Fibroblast of peridontal ligament (primary cell): ENCODE data around the gene DOCK1.
A peak's percentile ranks its signal among the peaks of the same experiment; 100 is the strongest.

ENCODE experiments used
- DNase-seq: peaks from one replicate; pipeline ENCODE4 v3.0.0-alpha.2; 2010; ENCODE audit errors: extremely low read depth

Gene DOCK1

DNA sequence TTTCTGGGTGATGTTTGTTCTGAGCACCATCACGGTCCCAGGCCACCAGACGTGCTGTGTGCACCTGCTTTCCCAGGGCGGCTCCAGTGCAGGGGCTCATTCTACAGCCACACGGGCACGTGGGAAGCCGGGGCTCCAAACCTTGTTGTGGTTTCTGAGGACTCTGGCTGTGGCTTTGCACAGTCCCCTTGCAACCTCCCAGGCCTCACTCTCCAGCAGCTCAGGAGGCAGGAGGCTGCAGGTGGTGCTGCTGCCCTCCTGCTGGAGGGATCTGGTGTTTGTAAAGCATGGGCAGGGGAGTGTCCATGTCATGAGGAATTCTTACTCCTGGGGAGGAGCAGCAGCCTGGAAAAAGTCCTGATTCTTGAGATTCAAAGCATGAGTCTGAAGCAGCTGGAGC lies 236.9 kb downstream of the DOCK1 start:
- DNase-seq: no peak

DNA sequence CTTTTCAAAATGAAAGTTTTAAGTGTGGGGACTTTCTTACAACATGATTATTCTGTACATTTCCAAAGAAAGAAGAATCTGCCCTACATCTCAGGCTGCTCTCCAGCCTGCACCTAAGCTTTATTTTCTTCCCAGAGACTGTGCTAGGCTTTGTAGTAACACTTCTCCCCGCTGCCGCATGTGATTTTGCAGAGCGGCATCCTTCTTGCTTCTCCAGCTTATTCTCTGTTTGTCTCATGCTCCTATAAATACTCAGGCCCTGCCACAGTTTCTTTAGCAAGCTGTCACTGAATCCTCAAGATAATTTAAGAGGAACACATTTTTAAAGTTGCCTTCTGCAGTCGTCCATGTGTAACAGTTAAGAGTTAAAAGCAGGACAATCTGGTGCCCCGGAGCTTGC lies 237.6 kb downstream of the DOCK1 start:
- DNase-seq: no peak

DNA sequence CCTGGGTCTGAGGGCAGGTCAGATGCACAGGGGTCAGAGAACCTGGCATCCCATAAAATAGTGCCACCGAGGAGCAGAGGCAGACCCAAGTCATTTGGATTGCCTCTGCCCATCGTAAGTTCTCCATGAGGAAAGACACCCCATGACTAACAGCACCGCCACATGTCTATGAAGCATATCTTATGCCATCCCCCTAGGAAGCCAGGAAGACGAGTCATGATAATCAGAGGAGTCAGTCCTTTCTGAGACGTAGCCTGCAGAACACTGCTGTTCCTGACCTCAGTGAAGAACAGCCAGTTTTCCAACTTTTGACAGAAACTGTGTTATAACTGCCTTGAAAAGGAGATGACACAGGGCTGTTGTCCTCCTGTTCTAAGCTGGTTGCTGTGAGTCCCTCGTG lies 239.9 kb downstream of the DOCK1 start:
- peak; percentile 54 for DNase-seq

DNA sequence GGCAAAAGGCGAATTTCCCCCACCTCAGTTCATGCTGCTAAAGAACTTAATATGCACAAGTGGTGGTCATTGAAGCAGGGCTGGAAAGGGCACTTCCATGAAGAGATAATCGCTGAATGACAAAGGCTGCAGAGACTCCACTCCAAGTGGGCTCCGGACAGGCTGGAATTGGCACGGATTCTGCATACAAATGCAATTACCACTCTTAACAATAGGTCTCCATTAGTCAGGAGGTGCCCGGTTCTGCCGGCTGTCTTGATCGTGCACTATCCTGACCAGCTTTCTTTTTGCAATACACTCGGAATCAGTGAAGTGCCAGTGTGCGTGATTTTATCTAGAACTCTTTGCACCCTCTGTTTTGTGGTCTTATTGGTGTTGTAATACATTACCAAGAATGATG lies 241.4 kb downstream of the DOCK1 start:
- no peak for DNase-seq

DNA sequence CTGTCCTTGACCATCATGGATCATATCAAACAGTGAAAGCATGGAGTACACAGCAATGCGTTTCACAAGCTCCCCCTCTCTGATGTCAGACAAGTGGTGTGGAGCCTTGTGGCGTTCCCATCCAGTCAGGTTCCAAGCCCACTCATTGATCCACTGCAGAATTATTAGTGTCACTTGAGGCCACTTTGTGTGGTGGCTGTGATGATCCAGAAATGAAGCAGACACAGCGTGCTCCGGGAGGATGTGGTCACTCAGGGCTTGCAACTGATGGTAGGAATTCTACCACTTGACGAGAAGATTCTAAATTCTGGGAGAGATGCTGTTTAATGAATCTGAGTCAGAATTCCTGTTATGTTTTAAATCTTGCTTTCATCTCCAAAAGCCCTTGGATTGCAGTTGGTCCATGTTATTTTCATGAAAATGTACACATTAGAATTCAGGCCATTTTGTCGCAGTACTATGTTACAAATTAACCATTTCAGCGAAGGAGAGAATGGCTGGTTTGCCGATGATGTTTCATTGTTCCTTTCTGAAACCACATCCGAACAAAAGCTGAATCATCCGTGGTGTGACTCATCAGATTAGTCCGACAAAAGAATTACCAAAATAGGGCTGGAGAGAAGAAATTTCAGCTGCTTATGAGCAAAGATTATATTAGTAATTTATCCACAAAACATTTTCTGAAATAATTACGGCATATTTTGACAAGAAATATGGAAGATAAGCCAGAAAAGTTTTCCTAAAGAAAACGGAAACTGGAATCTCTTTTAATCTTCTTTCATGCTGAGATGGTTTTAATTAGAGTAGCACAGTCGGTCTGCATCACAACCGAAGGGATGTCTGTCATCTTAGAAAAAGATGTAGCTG lies 243.1 kb downstream of the DOCK1 start:
- DNase-seq: peak; percentile 88

DNA sequence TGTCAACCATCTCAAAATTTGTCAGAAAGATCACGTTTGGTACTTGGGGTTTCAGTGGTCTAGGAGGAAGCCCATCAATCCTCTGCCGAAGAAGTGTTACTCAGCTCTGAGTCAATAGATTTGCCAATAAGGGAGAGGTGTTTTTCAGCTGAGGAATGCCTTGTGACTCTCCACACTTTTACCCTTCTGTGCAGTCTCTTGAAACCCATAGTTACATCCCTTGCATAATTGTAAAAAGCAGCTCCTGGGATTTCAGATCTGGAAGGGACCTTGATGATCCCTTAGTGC lies 243.6 kb downstream of the DOCK1 start:
- peak; percentile 72 for DNase-seq

DNA sequence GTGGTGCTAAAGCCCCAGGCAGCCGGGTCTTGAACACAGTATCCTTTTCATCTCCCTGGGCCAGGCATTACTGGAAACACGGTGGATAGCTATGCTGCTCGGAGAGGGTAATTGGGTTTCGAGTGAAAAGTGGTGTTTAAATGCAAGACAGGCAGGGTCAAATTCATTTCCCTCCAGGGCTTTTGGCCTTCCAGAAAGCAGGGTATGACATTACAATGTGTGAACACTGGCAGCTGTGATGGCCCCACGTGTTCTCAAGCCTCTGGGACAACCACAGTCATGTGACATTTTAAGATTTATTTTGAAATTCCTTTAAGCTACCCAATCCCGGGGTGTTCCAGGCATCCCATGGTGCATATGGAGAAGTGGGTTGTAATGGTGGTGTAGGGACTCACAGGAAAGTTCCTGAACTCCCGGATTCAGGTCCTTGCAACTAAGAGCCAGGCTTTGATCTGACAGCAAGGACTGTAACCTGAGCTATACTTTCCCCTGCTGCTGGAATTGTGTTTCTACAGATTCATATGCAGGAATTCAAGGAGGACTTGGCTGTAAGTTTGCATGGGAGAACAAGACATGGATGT lies 244.4 kb downstream of the DOCK1 start:
- DNase-seq: peak; percentile 31

DNA sequence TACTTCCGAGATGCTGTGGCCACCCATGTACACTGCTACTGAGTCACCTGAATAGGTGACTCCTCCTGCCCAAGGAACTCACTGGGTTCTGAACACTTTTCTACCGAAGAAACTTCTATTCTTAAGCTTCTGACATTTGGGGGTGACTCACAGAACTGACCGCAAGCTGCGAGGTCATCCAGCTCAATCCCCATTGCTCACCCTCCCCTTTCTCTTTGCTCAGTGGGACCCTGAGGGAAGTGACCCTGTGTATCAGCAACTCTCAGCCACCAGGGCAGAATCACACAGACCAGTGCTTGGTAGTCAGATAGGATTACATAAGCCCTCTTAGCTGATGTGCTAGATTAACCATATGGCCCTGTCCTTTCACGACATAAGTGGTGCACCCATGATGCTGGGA lies 244.9 kb downstream of the DOCK1 start:
- DNase-seq: peak; percentile 43

DNA sequence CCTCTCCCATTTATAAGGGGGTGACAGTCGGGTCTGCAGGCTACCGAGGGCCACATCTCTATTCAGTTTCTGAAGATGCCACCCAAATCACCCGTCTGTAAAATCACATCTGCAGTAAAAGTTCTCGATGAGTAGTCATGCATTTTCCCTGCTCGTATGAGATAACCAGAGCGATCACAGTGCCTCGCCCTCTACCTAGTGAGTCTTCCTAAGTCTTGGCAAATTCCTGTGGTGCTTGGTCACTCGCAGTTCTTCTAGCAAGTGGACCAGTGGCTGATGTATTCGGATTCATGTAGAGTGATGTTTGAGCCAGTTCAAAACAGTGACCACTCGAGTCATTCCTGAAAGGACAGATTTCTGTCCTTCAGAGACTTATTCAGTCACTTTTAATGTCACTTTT lies 246.3 kb downstream of the DOCK1 start:
- no peak for DNase-seq

DNA sequence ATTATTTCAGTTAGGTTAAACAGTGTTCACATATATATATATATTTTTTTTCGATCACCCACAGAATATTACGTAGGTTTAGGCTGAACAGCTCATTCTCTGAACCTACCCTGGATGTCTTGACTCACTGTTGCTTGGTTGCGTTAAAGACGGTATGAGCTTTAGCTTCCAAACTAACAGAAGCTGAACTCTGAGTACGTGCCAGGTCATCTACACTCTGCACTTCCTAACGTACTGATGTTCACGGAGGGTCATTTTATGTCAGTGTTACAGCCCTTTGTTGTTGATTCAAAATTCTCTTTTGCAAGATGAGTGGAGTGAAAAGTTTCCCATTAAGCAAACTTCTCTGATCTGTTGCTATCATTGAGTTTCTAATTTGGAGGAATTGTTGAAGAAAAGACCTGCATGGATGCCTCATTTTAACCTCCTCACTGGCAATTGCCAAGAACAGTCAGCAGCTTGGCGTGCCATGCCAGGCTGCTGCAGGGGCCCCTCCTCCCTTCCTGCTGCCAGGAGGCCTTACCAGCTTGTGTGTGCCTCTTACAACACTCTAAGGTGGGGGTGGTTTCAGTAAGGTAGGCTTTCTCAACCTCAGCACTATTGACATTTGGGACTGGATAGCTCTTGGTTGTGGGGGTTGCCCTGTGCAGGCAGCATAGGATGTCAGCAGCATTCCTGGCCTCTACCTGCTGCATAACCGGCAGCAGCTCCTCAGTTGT lies 246.9 kb downstream of the DOCK1 start:
- DNase-seq: no peak

DNA sequence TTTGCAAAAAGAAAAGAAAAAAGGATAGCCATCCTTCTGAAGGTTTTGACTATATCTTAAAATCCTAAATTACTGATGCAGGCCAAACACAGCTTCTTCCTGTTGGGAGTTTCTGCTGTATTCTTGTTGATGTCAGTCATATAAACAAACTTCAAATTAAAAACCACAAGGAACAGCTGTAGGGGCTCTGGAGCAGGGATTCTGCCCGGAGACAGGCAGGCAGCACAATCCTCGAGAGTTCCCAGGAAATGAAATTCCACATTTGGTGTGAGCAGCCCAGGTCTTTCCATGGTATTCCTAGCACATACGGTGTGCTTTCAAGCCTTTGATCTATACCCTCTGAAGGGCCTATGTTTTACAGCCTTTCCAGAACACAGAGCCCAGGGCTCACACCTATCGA lies 248.0 kb downstream of the DOCK1 start:
- peak; percentile 74 for DNase-seq

DNA sequence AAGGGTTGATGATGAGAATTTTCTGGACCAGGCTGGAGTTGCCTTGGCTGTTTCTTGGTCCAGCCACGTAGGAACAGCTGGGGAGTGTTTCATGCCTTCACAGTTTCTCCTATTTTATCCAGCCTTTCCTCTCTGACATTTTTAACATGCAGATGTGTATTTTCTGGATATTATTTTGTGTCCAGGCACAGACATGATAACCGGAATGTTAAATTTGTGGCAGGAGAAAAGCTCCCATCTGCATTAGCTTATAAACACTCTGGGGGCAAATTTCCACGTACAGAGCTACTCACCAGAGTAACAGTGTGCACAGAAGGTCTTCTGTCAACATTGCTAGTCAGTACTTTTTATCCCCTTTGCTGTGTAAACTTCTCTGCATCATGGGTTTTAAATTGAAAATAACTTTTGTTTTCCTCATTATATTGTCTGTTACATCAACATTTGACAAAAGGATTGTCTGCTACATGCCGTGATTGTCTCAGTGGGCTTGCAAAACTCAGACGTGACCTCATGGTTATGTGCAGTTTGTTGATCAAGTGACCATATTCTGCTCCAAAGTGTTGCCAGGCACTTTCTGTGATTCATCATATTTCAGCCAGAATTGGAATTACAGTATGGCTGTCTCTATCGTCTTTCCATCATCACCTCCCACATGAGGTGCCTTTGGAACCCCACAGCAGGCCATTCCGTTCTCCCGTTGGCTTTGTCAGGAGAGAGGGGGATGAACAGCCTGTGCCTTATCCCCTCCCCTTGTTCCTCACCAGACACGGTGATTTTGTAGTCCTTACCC lies 249.8 kb downstream of the DOCK1 start:
- peak; percentile 72 for DNase-seq

DNA sequence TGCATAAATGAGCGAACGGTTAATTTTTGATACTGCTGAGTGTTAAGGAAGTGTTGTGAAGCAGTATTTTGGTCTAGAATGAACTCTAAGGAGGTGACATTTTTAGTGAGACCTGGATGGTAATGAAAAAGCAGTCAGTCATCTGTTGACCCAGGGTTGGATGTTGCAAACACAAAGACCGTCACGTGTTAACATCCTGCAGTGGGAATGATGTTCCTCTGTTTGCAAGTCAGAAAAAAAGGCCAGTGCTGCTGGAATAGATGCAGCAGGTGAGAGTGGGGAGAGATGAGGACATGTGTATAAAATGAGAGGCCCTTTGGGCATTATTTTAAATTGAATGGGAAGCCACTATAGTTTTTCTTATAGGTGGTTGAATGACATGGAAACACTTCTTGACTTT lies 251.9 kb downstream of the DOCK1 start:
- no peak for DNase-seq

DNA sequence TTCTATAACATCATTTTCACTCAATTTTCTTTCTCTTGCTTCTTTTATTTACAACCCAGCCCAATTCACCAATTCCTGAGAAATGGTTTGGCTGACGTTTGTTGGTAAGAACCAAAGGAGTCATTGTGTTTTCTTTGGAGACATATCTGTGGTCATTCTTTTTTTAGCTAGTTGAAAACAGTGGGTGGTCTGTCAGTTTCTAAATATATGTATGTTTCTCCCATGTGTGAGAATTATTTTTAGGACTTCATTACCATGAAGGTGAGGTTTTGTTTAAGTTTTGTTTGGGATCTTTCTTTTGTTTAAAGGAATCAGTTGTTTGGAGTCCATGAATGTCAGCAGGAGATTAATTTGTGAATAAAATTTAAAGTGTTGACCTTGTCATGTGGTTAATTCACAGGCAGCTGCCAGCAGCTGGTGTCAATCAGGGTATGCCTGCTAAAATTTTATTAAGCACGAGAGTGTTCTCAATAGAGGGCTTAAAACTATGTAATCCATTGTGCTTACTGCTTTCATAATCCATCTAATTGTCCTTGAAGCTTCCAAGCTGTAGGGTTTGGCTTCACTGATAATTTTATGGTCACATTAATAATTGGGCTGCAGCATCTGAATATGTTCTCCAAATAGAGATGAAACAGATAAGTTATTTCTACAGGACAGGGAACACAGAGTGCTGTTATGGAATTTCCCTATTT lies 252.4 kb downstream of the DOCK1 start:
- DNase-seq: peak; percentile 31

DNA sequence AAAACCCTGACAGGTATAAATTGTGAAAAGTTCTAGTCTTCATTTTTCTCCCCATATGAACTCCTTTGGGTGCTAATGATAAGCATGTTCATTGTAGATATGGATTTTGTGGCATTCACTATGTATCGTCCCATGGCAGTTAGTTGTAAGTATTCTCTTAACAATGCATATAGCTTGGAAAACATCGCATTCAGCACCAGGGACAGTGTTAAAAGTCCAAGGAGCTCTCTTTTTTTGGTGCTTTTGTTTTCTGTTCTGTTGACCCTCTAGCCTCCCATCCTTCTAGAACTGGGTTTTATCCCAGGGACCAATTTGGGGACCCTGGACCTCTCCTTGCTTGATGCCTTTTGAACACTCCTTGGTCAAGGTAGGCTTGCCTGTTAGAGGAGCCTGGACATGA lies 253.4 kb downstream of the DOCK1 start:
- no peak for DNase-seq

DNA sequence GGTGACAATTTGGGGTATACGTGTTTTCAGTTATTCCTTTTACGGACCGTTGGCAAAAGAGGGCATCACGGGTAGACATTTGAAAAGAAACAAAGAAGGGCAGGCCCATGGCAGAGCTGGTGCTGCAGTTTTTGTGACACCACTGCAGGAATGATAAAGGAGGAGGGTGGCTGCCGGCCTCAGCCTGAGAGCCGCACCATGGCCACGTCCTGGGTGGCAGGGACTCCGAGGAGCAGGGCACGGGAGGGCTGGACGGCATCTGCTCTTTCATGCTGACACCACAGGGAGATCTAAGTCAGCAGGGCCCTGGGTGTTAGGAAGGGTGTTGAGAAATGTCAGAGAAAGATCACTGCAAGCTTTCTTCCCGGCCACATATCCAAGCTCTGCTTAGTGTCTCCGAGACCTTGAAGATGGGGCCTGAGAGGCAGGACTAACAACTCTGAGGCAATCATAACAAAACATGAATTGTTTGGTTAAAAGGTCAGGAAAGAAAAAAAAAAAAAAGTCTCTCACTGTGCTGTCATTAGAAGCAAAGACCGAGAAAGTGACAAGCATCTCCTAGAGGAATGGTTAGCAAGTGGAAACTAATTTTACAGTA lies 254.5 kb downstream of the DOCK1 start:
- DNase-seq: no peak

DNA sequence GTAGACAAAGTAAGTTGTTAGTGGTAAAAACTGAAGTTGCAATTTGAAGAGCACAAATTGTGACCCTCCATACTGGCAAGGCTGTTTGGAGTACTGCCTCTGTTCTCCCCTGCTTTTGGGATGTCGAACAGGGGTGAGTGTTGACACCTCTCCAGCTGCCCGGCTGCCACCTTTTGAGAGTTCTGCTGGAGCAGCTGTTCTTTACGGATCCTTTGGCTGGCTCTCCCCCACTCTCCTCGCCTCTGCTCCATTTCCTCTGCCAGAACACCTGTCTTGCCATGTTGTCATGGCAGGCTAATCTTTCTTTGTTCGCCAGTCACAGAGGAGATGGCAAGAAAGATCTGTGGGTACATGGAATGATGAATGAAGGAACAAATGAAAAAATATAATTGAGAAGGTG lies 256.3 kb downstream of the DOCK1 start:
- DNase-seq: no peak

DNA sequence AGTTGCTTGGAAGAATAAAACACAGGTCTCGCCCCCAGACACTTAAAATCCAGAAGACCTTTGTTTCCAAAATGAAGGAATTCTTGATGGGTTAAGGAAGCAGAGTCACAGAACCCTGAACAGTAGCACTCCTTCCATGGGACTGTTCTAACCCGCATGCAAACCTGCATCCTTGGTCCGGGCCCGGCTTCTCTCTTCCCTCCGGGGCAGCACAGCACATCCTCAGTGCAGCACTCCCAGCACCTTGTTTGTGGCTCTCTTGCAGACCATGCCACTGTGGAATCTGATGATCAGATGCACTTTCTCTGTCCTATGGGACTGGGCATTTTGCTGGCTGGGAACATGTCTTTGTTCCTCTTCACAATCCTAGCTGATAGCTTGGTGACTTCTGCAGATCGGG lies 257.6 kb downstream of the DOCK1 start:
- no peak for DNase-seq

DNA sequence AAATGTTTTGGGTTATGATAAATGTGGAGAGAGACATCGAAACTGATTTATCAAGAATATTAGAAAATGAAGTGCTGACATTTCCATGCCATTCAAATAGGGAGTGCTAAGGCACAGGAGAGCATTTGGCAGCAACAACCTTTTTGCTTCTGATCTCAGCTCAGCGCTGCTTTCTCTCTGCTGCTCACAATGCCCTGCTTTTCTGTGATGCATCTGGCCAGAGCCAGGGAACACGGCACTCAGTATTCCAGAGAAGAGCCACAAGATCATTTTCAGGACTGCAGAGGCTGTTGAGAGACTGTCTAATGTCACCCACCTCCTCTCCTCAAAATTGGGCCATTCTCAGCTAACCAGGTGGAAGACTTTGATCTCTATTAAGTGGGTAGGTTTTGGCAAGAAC lies 263.0 kb downstream of the DOCK1 start:
- DNase-seq: no peak

DNA sequence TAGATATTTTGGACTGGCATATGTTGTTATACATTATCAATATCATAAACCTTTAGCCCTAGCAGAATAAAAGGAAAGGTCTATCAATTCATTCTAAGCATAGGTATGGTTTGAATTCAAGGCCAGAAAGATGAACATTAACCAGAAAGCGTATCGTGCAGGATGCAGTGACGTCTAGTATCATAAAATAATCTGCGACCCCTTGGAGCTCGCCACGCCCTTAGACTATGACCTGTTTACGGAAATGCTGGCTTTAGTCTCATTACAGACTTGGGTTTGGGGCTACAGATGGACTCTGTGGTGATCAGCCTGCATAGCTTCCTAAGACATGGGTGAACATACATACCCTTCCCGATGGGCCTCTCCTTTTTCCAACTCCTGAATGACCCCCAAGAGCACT lies 269.6 kb downstream of the DOCK1 start:
- no peak for DNase-seq

DNA sequence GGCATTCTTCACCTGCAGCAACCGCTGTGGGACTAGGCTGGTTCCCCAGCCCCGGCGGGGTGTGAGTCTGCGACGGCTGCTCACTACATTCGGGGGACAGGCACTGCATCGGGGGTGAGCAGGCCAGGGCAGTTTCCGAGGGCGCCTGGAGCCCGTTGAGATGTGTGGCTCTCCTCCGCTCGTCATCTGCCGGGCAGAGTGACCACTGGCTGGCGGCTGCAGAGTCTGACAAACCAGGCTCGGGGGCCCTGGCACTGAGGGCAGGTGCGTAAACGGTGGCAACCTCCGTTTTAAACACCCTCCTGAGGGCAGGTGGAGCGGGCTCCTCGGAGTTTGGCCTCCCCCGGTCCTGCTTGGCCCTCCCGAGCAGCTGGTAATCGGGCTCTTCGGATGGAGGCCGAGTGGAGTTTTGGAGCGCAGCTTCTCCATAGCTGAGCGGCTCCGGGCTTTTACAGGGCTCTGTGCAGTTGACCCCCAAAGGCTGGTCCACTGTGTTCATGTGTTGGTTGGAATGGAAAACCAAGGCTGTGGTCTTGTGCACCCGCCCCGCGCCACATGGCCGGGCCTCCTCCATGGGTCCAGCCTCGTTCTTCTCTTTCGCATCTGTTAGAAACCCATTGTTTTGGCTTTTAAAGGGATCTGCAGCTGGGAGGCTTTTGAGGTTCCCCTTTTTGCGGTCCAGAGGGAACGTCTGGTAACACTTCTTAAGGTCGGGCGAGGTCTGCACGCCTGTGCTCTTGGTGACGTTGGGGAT lies 270.3 kb downstream of the DOCK1 start:
- DNase-seq: no peak
